ENCODE measurements around the gene MID1. TPM values are rescaled to one million over a fixed set of nuclear protein-coding genes. Genes with fewer than 3 reads are reported as not detected.
"Not testable (repeated sequence)": the region's sequence is repeated elsewhere in the genome, so short reads cannot be mapped to it uniquely, and the experiment has no call there.

The MID1 gene
- total RNA-seq, 2 experiments from 2014 or later, result 0.27 to 0.36 TPM

- intact Hi-C loops (cut with micrococcal nuclease), result no loop called here
- Mint-ChIP-seq H3K4me1 (ENCODE audit: low read depth) (no peaks in the 10 kb centered on the region), H3K9me3 (peaks cover 5% of the 10 kb centered on the region), H3K36me3 (no peaks in the 10 kb centered on the region), H3K4me3 (no peak overlapping the region), H3K27ac (no peak overlapping the region), H3K27me3 (no peaks in the 10 kb centered on the region)
- CTCF ChIA-PET, result no interaction called here
- POLR2A ChIA-PET, result no interaction called here
- no peak for DNase-seq
Observed at GRCh38 chrX:10589098-10589497, 31.3 kb downstream of the MID1 start.

GRCh38 chrX:10584882-10585281 is 35.5 kb downstream of the MID1 start:
- H3K27me3 Mint-ChIP-seq; H3K9me3 Mint-ChIP-seq; CTCF ChIA-PET; POLR2A ChIA-PET; DNase-seq; H3K4me1 Mint-ChIP-seq (ENCODE audit: low read depth); H3K36me3 Mint-ChIP-seq; H3K27ac Mint-ChIP-seq; H3K4me3 Mint-ChIP-seq; intact Hi-C loops (cut with micrococcal nuclease): not testable (repeated sequence)

- Mint-ChIP-seq H3K9me3 (peaks cover 5% of the 10 kb centered on the region), H3K27ac (no peak overlapping the region), H3K4me1 (ENCODE audit: low read depth) (no peaks in the 10 kb centered on the region), H3K27me3 (no peaks in the 10 kb centered on the region), H3K4me3 (no peak overlapping the region), H3K36me3 (no peaks in the 10 kb centered on the region)
- POLR2A ChIA-PET, result no interaction called here
- intact Hi-C loops (cut with micrococcal nuclease), result no loop called here
- CTCF ChIA-PET, result no interaction called here
- no peak for DNase-seq
Observed at GRCh38 chrX:10582945-10583344, 37.4 kb downstream of the MID1 start.

- Mint-ChIP-seq H3K4me3 (no peak overlapping the region), H3K4me1 (ENCODE audit: low read depth) (no peaks in the 10 kb centered on the region), H3K36me3 (no peaks in the 10 kb centered on the region), H3K9me3 (peaks cover 5% of the 10 kb centered on the region), H3K27me3 (no peaks in the 10 kb centered on the region), H3K27ac (no peak overlapping the region)
- POLR2A ChIA-PET, result no interaction called here
- no peak for DNase-seq
- CTCF ChIA-PET, result no interaction called here
- intact Hi-C loops (cut with micrococcal nuclease), result no loop called here
Observed at GRCh38 chrX:10582215-10582733, 38.1 kb downstream of the MID1 start.

GRCh38 chrX:10579112-10580011 is 41.0 kb downstream of the MID1 start:
- ChIA-PET CTCF (no interaction called here), POLR2A (no interaction called here)

GRCh38 chrX:10578527-10578926 is 41.9 kb downstream of the MID1 start:
- POLR2A ChIA-PET, result no interaction called here
- Mint-ChIP-seq H3K4me3 (no peak overlapping the region), H3K4me1 (ENCODE audit: low read depth) (no peaks in the 10 kb centered on the region), H3K27me3 (no peaks in the 10 kb centered on the region), H3K27ac (no peak overlapping the region), H3K9me3 (no peaks in the 10 kb centered on the region), H3K36me3 (no peaks in the 10 kb centered on the region)
- CTCF ChIA-PET, result no interaction called here
- intact Hi-C loops (cut with micrococcal nuclease), result no loop called here
- no peak for DNase-seq

More at GRCh38 chrX:10579112-10580011, 41.0 kb downstream of the MID1 start:
- H3K4me1 Mint-ChIP-seq (ENCODE audit: low read depth), result no peaks in the 10 kb centered on the region
- no peak overlapping the region for H3K4me3 Mint-ChIP-seq
- intact Hi-C loops (cut with micrococcal nuclease), result no loop called here
- no peaks in the 10 kb centered on the region for H3K27me3 Mint-ChIP-seq
- no peak overlapping the region for H3K27ac Mint-ChIP-seq
- no peaks in the 10 kb centered on the region for H3K36me3 Mint-ChIP-seq
- no peaks in the 10 kb centered on the region for H3K9me3 Mint-ChIP-seq
- no peak for DNase-seq

GRCh38 chrX:10577853-10578252 is 42.5 kb downstream of the MID1 start:
- Mint-ChIP-seq H3K9me3 (no peaks in the 10 kb centered on the region), H3K36me3 (no peaks in the 10 kb centered on the region), H3K27me3 (no peaks in the 10 kb centered on the region), H3K4me1 (ENCODE audit: low read depth) (no peaks in the 10 kb centered on the region), H3K27ac (no peak overlapping the region), H3K4me3 (no peak overlapping the region)
- DNase-seq, result no peak
- intact Hi-C loops (cut with micrococcal nuclease), result no loop called here
- POLR2A ChIA-PET, result no interaction called here
- CTCF ChIA-PET, result no interaction called here

- POLR2A ChIA-PET, result no interaction called here
- Mint-ChIP-seq H3K4me3 (no peak overlapping the region), H3K9me3 (no peaks in the 10 kb centered on the region), H3K4me1 (ENCODE audit: low read depth) (no peaks in the 10 kb centered on the region), H3K36me3 (no peaks in the 10 kb centered on the region), H3K27ac (no peak overlapping the region), H3K27me3 (no peaks in the 10 kb centered on the region)
- intact Hi-C loops (cut with micrococcal nuclease), result no loop called here
- DNase-seq, result no peak
- CTCF ChIA-PET, result no interaction called here
Observed at GRCh38 chrX:10576777-10577447, 43.5 kb downstream of the MID1 start.

GRCh38 chrX:10576186-10576585 is 44.2 kb downstream of the MID1 start:
- ChIA-PET CTCF (no interaction called here), POLR2A (no interaction called here)
- Mint-ChIP-seq H3K36me3 (no peaks in the 10 kb centered on the region), H3K4me1 (ENCODE audit: low read depth) (no peaks in the 10 kb centered on the region), H3K27me3 (no peaks in the 10 kb centered on the region), H3K9me3 (no peaks in the 10 kb centered on the region), H3K4me3 (no peak overlapping the region), H3K27ac (no peak overlapping the region)
- intact Hi-C loops (cut with micrococcal nuclease), result no loop called here
- DNase-seq, result no peak

GRCh38 chrX:10574663-10575062 is 45.7 kb downstream of the MID1 start:
- intact Hi-C loops (cut with micrococcal nuclease), result no loop called here
- Mint-ChIP-seq H3K9me3 (no peaks in the 10 kb centered on the region), H3K4me3 (no peak overlapping the region), H3K36me3 (no peaks in the 10 kb centered on the region), H3K27ac (no peak overlapping the region), H3K27me3 (no peaks in the 10 kb centered on the region), H3K4me1 (ENCODE audit: low read depth) (no peaks in the 10 kb centered on the region)
- DNase-seq, result no peak
- CTCF ChIA-PET, result no interaction called here
- POLR2A ChIA-PET, result no interaction called here

- no peak overlapping the region for H3K27ac Mint-ChIP-seq
- intact Hi-C loops (cut with micrococcal nuclease), result no loop called here
- no peak overlapping the region for H3K4me3 Mint-ChIP-seq
- CTCF ChIA-PET, result no interaction called here
- no peaks in the 10 kb centered on the region for H3K9me3 Mint-ChIP-seq
- H3K36me3 Mint-ChIP-seq, result no peaks in the 10 kb centered on the region
- no peaks in the 10 kb centered on the region for H3K4me1 Mint-ChIP-seq (ENCODE audit: low read depth)
- POLR2A ChIA-PET, result no interaction called here
- DNase-seq, result no peak
- H3K27me3 Mint-ChIP-seq, result no peaks in the 10 kb centered on the region
Observed at GRCh38 chrX:10571260-10571659, 49.1 kb downstream of the MID1 start.

- Mint-ChIP-seq H3K27me3 (no peaks in the 10 kb centered on the region), H3K36me3 (no peaks in the 10 kb centered on the region), H3K9me3 (no peaks in the 10 kb centered on the region), H3K27ac (no peak overlapping the region), H3K4me1 (ENCODE audit: low read depth) (no peaks in the 10 kb centered on the region), H3K4me3 (no peak overlapping the region)
- intact Hi-C loops (cut with micrococcal nuclease), result no loop called here
- no peak for DNase-seq
- POLR2A ChIA-PET, result no interaction called here
- CTCF ChIA-PET, result no interaction called here
Observed at GRCh38 chrX:10570601-10571000, 49.8 kb downstream of the MID1 start.

GRCh38 chrX:10569946-10570345 is 50.4 kb downstream of the MID1 start:
- ChIA-PET CTCF (no interaction called here), POLR2A (no interaction called here)
- no peak for DNase-seq
- no peaks in the 10 kb centered on the region for H3K27me3 Mint-ChIP-seq
- no peaks in the 10 kb centered on the region for H3K4me1 Mint-ChIP-seq (ENCODE audit: low read depth)
- no peak overlapping the region for H3K27ac Mint-ChIP-seq
- intact Hi-C loops (cut with micrococcal nuclease), result no loop called here
- no peaks in the 10 kb centered on the region for H3K9me3 Mint-ChIP-seq
- H3K4me3 Mint-ChIP-seq, result no peak overlapping the region
- H3K36me3 Mint-ChIP-seq, result no peaks in the 10 kb centered on the region

All from activated CD4-positive, alpha-beta memory T cell treated with anti-CD3 and anti-CD28 coated beads for 36 hours (primary cell).